Esophagus muscularis mucosa (tissue), 3 donors: ENCODE measurements around the gene DEFB114.

Experiments
- CTCF ChIP-seq, 3 experiments: fragments of 200-600 bp in 2 of 3; fragments of 450-650 bp in 1 of 3; sonication (generic) in 2 of 3; IDR thresholded peaks; one replicate each; pipeline ENCODE4 v1.5.1; 2017 to 2019; ENCODE audit warnings: antibody characterized with exemption in 3 of 3, mild to moderate bottlenecking in 2 of 3, moderate library complexity in 1 of 3
- POLR2A ChIP-seq: fragments of 450-650 bp; IDR thresholded peaks from one replicate; pipeline ENCODE4 v1.6.1; 2017; ENCODE audit warnings: antibody characterized with exemption, moderate library complexity, mild to moderate bottlenecking, low read depth
- POLR2AphosphoS5 ChIP-seq, 2 donors: sonication (generic); formaldehyde crosslinking; IDR thresholded peaks; one replicate each; pipeline ENCODE4 v1.6.1; 2017; ENCODE audit warnings: antibody characterized with exemption in 2 of 2

GRCh38 chr6:49913636-49914375 is 50.2 kb downstream of the DEFB114 start:
- no peak for TF ChIP-seq CTCF (IDR thresholded peaks at IDR 0.05)
- TF ChIP-seq POLR2AphosphoS5 (IDR thresholded peaks at IDR 0.05) = no peak
- no peak for TF ChIP-seq POLR2A
